Smooth muscle cell (in vitro differentiated cells): ENCODE data around the gene HOXB9. TPM values are rescaled to one million over a fixed set of nuclear protein-coding genes. Genes with fewer than 3 reads are reported as not detected.

Experiments
- DNase-seq: peaks from one replicate; lab custom pipeline; 2025; ENCODE audit not compliant: unreplicated experiment; lab: John Stamatoyannopoulos, UW
- H2AFZ ChIP-seq: fragments of 200-600 bp; sonication (generic); 2 replicates; pipeline ENCODE4 v1.6.0; 2016; ENCODE audit warnings: antibody characterized with exemption, low read depth, mild to moderate bottlenecking
- H3F3A ChIP-seq: fragments of 200-600 bp; sonication (generic); 2 replicates; pipeline ENCODE4 v1.6.0; 2017; ENCODE audit warnings: antibody characterized with exemption, low read depth
- H3K27ac ChIP-seq: fragments of 200-600 bp; sonication (generic); 2 replicates; pipeline ENCODE4 v1.5.1; 2016; ENCODE audit warnings: low read depth, mild to moderate bottlenecking
- H3K27me3 ChIP-seq: fragments of 200-600 bp; sonication (generic); 2 replicates; pipeline ENCODE4 v1.6.1; 2016; ENCODE audit warnings: low read depth, mild to moderate bottlenecking
- H3K36me3 ChIP-seq: fragments of 200-600 bp; sonication (generic); 2 replicates; pipeline ENCODE4 v1.5.1; 2016; ENCODE audit warnings: low read depth
- H3K4me1 ChIP-seq: fragments of 200-600 bp; sonication (generic); 2 replicates; pipeline ENCODE4 v1.5.1; 2016; ENCODE audit warnings: low read depth
- H3K4me2 ChIP-seq: fragments of 200-600 bp; sonication (generic); 2 replicates; pipeline ENCODE4 v1.6.0; 2016; ENCODE audit warnings: mild to moderate bottlenecking
- H3K4me3 ChIP-seq: fragments of 200-600 bp; sonication (generic); 2 replicates; pipeline ENCODE4 v1.5.1; 2016; ENCODE audit warnings: mild to moderate bottlenecking
- H3K79me2 ChIP-seq: fragments of 200-600 bp; sonication (generic); 2 replicates; pipeline ENCODE4 v1.6.0; 2016; ENCODE audit warnings: low read depth, mild to moderate bottlenecking
- H3K9ac ChIP-seq: fragments of 200-600 bp; sonication (generic); 2 replicates; pipeline ENCODE4 v1.6.0; 2016; ENCODE audit warnings: low read depth
- H3K9me3 ChIP-seq: fragments of 200-600 bp; sonication (generic); replicated peaks from 2 replicates; pipeline ENCODE4 v1.5.1; 2016; ENCODE audit warnings: low read depth
- H4K20me1 ChIP-seq: fragments of 200-600 bp; sonication (generic); 2 replicates; pipeline ENCODE4 v1.6.0; 2016; ENCODE audit warnings: low read depth
- WGBS: methylation state at CpG from one replicate; pipeline ENCODE4 v1.1.7; 2016; ENCODE audit warnings: low lambda C conversion rate; 5-methylcytosine and 5-hydroxymethylcytosine counted together
- polyA plus RNA-seq: library from polyadenylated mRNA; unstranded; fragments of >200 nt; fragmentation: Nextera tagmentation; extraction: Ambion mirVana; gene quantifications from 2 replicates; pipeline ENCODE4 v1.2.1, GENCODE V29; 2016
- total RNA-seq: library from RNA; depleted of rRNA; stranded (reverse); fragments of >200 nt; gene quantifications from 2 replicates; pipeline ENCODE4 v1.2.3, GENCODE V29; 2014
- TF ChIP-seq, protein P1 (sequence below): fragments of 200-600 bp; sonication (generic); IDR thresholded peaks from 2 replicates; pipeline ENCODE4 v1.5.1; 2017; ENCODE audit warnings: borderline replicate concordance, mild to moderate bottlenecking, antibody characterized with exemption; ENCODE audit not compliant: insufficient read depth, poor library complexity, severe bottlenecking

The HOXB9 gene
- total and polyA plus RNA-seq, 2 experiments from 2014 or later: 13.8 to 24.3 TPM

DNA sequence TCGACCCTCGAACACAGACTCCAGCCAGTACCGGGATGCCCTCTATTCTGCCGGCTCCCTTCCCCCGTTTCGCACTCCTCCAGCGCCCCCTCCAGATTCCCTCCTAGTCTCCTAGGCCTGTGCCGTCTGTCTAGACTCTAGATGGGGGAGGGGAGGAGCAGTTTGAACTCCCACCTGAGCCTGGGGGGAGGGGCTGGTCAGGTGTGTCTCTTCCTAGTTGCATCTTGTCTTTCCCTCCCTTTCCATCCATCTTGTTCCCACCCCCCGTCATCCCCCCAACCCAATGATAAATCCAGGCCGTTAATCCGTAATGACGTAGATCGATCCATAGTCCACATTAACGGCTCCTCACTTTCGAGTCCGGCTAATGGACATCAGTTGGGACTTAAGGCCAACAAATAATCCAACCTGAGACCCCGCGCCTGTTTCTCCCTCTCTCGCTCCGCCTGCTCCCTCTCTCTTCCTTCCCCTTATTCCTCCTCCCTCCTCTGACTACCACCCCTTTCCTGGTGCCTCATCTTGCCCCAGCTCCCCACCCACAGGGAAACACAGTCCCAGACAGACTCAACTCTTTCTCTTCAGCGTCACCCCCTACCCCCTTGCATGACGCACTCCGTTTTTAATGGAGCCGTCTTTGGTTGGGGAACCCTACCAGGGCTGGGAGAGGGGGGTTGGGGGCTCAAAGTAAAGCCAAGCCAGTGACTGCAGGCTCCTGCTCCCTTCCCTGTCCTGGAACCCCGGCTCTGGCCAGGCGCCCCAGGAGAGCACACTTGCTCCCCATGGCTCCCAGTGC lies 29.2 kb downstream of the HOXB9 start:
- TF ChIP-seq, protein P1, sequence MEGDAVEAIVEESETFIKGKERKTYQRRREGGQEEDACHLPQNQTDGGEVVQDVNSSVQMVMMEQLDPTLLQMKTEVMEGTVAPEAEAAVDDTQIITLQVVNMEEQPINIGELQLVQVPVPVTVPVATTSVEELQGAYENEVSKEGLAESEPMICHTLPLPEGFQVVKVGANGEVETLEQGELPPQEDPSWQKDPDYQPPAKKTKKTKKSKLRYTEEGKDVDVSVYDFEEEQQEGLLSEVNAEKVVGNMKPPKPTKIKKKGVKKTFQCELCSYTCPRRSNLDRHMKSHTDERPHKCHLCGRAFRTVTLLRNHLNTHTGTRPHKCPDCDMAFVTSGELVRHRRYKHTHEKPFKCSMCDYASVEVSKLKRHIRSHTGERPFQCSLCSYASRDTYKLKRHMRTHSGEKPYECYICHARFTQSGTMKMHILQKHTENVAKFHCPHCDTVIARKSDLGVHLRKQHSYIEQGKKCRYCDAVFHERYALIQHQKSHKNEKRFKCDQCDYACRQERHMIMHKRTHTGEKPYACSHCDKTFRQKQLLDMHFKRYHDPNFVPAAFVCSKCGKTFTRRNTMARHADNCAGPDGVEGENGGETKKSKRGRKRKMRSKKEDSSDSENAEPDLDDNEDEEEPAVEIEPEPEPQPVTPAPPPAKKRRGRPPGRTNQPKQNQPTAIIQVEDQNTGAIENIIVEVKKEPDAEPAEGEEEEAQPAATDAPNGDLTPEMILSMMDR: no peak
- Histone ChIP-seq H3K4me3 (peak overlapping the region; percentile 57), H2AFZ (no peak overlapping the region), H3K79me2 (peaks cover 89% of the 10 kb centered on the region), H3K4me1 (peaks cover 17% of the 10 kb centered on the region), H3K9ac (peak overlapping the region; percentile 69), H3K27me3 (peaks cover 14% of the 10 kb centered on the region), H3K27ac (peak overlapping the region; percentile 79), H3K4me2 (peak overlapping the region; percentile 98), H3K36me3 (no peaks in the 10 kb centered on the region), H3K9me3 (no peaks in the 10 kb centered on the region), H3F3A (peaks cover 13% of the 10 kb centered on the region), H4K20me1 (peaks cover 92% of the 10 kb centered on the region)
- DNase-seq: no peak
- WGBS: 14% methylated on average over 26 of the region's 26 CpGs

DNA sequence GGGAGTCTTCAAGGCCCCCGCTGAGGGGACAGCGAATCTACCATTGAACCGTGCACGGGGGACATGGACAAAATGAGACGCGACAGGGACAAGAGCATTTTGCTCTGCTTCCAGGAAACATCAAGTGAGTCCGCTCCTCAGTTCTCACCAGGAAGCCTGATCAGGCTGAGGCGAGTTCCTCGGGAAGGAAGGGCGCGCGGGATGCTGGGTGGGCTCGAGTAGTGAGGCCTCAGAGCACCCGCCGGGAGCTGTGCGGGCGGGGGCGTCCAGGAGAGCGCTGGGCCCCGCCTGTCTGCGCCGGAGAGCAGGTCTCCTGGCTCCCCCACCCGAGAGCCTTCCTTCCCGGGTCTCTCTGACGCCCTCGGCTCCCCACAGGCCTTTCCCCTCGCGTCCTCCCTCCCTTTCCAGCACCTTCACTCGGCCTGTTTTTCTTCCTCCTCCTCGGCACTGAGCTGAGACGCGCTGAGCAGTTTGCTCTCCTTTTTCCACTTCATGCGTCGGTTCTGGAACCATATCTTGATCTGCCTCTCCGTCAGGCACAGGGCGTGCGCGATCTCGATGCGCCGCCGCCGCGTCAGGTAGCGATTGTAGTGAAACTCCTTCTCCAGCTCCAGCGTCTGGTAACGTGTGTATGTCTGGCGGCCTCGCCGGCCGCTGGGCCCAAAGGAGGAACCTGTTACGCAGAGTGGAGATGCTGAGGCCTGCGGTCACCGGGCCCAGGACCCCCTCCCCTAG lies 30.0 kb downstream of the HOXB9 start:
- Histone ChIP-seq H3F3A (peaks cover 5% of the 10 kb centered on the region), H3K79me2 (peaks cover 86% of the 10 kb centered on the region), H3K4me2 (peak overlapping the region; percentile 98), H3K27me3 (peaks cover 14% of the 10 kb centered on the region), H4K20me1 (peaks cover 92% of the 10 kb centered on the region), H3K4me1 (peaks cover 15% of the 10 kb centered on the region), H3K9ac (peak overlapping the region; percentile 69), H2AFZ (no peak overlapping the region), H3K9me3 (no peaks in the 10 kb centered on the region), H3K4me3 (peak overlapping the region; percentile 57), H3K27ac (peak overlapping the region; percentile 79), H3K36me3 (no peaks in the 10 kb centered on the region)
- 23% methylated on average over 54 of the region's 54 CpGs for WGBS
- DNase-seq: no peak
- TF ChIP-seq, protein P1: no peak

- Histone ChIP-seq H3K27ac (peak overlapping the region; percentile 79), H3K79me2 (peaks cover 86% of the 10 kb centered on the region), H3K4me3 (no peak overlapping the region), H3K4me2 (peak overlapping the region; percentile 98), H2AFZ (no peak overlapping the region), H3K9me3 (no peaks in the 10 kb centered on the region), H3K9ac (no peak overlapping the region), H3F3A (peaks cover 4% of the 10 kb centered on the region), H4K20me1 (peaks cover 92% of the 10 kb centered on the region), H3K4me1 (peaks cover 13% of the 10 kb centered on the region), H3K36me3 (no peaks in the 10 kb centered on the region), H3K27me3 (peaks cover 16% of the 10 kb centered on the region)
- DNase-seq: no peak
- WGBS: 54% methylated on average over 25 of the region's 25 CpGs
- TF ChIP-seq, protein P1: no peak
Observed at GRCh38 chr17:48595278-48595999, 30.7 kb downstream of the HOXB9 start.
